Putamen (tissue), 1 donor: Measurements from ENCODE around the gene UBE2F.

Experiments
- DNase-seq: peaks from one replicate; pipeline ENCODE4 v3.0.0-alpha.2; 2016; ENCODE audit warnings: low spot score

Gene UBE2F

GRCh38 chr2:237966565-237967462 is at the start of gene UBE2F:
TSS of gene UBE2F (plus strand) at chr2:237967014. CDS start at chr2:237973108, 6,094 bp downstream.
- peak; percentile 96 for DNase-seq

- no peak for DNase-seq
Observed at GRCh38 chr2:237917696-237918374, 49.0 kb upstream of the UBE2F start.

- no peak for DNase-seq
Observed at GRCh38 chr2:237919593-237919992, 47.2 kb upstream of the UBE2F start.

- DNase-seq, result no peak
Observed at GRCh38 chr2:237920673-237921072, 46.1 kb upstream of the UBE2F start.

GRCh38 chr2:237921967-237922492 is 44.8 kb upstream of the UBE2F start:
- no peak for DNase-seq

- no peak for DNase-seq
Observed at GRCh38 chr2:237922641-237923361, 44.0 kb upstream of the UBE2F start.

GRCh38 chr2:237923481-237924163 is 43.2 kb upstream of the UBE2F start:
- DNase-seq, result no peak

GRCh38 chr2:237924164-237924534 is 42.7 kb upstream of the UBE2F start:
- no peak for DNase-seq

GRCh38 chr2:237927135-237927534 is 39.7 kb upstream of the UBE2F start:
- DNase-seq, result no peak

- no peak for DNase-seq
Observed at GRCh38 chr2:237927986-237928385, 38.8 kb upstream of the UBE2F start.

GRCh38 chr2:237929979-237930378 is 36.8 kb upstream of the UBE2F start:
- DNase-seq, result no peak

- DNase-seq, result no peak
Observed at GRCh38 chr2:237931205-237931721, 35.6 kb upstream of the UBE2F start.

- no peak for DNase-seq
Observed at GRCh38 chr2:237932731-237933131, 34.1 kb upstream of the UBE2F start.

- no peak for DNase-seq
Observed at GRCh38 chr2:237934186-237934585, 32.6 kb upstream of the UBE2F start.

- no peak for DNase-seq
Observed at GRCh38 chr2:237935740-237936452, 30.9 kb upstream of the UBE2F start.

- no peak for DNase-seq
Observed at GRCh38 chr2:237939251-237939650, 27.6 kb upstream of the UBE2F start.

GRCh38 chr2:237940828-237941227 is 26.0 kb upstream of the UBE2F start:
- DNase-seq, result no peak

GRCh38 chr2:237941239-237941638 is 25.6 kb upstream of the UBE2F start:
- no peak for DNase-seq

- DNase-seq, result no peak
Observed at GRCh38 chr2:237942513-237942899, 24.3 kb upstream of the UBE2F start.

- peak; percentile 58 for DNase-seq
Observed at GRCh38 chr2:237943395-237944094, 23.3 kb upstream of the UBE2F start.
